ENCODE results near the gene SIAH1. TPM values are rescaled to one million over a fixed set of nuclear protein-coding genes. Genes with fewer than 3 reads are reported as not detected.
"Not testable (repeated sequence)": the region's sequence is repeated elsewhere in the genome, so short reads cannot be mapped to it uniquely, and the experiment has no call there.

The SIAH1 gene
- total RNA-seq, 1 experiment from 2014 or later: 41.3 TPM

DNA sequence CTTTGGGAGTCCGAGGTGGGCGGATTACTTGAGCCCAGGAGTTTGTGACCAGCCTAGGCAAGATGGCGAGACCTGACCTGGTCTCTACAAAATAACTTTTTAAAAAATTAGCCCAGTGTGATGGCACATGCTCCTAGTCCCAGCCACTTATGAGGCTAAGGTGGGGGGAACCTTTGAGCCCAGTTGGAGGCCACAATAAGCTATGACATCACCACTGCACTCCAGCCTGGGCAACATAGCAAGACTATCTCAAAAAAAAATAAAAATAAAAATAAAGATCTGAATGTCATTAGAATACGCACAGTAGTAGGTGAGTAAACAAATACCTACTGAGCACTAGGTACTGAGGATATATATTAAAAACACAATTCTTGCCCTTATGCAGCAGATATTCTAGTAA lies 3.1 kb downstream of the SIAH1 start:
- Histone ChIP-seq H3K27ac (no peak overlapping the region), H3K27me3 (no peaks in the 10 kb centered on the region), H3K4me1 (peaks cover 5% of the 10 kb centered on the region; the same call in 1 of the 2 replicates), H3K4me3 (no peak overlapping the region), H3K36me3 (no peaks in the 10 kb centered on the region), H3K9me3 (replicated peaks) (no peaks in the 10 kb centered on the region)
- no peak for DNase-seq

DNA sequence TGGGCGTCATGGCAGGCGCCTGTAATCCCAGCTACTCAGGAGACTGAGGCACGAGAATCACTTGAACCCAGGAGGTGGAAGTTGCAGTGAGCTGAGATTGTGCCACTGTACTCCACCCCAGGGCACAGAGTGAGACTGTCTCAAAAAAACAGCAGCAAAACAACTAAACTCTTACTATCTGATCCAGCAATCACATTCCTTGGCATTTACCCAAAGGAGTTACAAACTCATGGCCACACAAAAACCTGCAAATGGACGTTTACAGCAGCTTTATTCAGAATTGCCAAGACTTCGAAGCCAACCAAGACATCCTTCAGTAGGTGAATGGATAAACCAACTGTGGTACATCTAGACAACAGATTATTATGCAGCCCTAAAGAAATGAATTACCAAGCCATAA lies 4.0 kb downstream of the SIAH1 start:
- DNase-seq: no peak
- no peaks in the 10 kb centered on the region for H3K36me3 ChIP-seq
- no peaks in the 10 kb centered on the region for H3K9me3 ChIP-seq (replicated peaks)

DNA sequence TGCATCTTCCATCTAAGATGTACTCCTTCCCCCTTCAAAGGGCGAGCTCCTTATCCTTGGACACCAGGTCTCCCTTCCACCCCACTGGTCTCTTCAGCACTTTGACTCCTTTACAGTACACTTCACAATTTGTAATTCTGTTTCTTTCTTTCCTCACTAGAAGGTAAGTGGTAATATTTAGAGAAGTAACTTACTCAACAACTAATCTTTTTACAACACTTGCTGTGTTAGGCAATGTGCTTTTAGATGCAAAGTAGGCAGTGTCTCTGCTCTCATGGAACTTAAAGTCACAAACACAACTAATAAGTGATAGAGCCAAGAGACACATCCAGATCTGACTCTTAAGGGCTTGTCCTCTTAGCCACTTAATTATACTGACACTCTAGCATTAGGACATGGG lies 6.4 kb downstream of the SIAH1 start:
- Histone ChIP-seq H3K4me1 (peaks cover 5% of the 10 kb centered on the region; the same call in 1 of the 2 replicates), H3K27me3 (no peaks in the 10 kb centered on the region), H3K36me3 (no peaks in the 10 kb centered on the region), H3K4me3 (no peak overlapping the region), H3K9me3 (replicated peaks) (no peaks in the 10 kb centered on the region), H3K27ac (no peak overlapping the region)
- no peak for DNase-seq

More for the DNA sequence above, 4.0 kb downstream of the SIAH1 start:
- Histone ChIP-seq H3K27ac (no peak overlapping the region), H3K27me3 (no peaks in the 10 kb centered on the region), H3K4me3 (no peak overlapping the region), H3K4me1 (peaks cover 5% of the 10 kb centered on the region; the same call in 1 of the 2 replicates)

DNA sequence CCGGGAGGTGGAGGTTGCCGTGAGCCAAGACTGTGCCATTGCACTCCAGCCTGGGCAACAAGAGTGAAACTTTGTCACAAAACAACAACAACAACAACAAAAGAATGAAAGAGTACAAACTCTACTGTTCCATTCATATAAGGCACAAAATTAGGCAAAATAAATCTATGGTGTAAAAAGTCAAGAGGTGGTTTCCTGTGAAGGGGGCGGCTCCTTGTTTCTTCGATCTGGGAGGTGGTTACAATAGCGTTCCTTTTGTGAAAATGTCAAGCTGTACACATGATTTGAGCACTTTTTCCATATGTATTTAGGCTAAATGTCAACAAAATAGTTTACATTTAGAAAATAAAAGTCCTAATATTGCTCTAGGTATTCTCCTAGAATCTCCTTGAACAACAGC lies 6.9 kb downstream of the SIAH1 start:
- H3K4me3 ChIP-seq: no peak overlapping the region
- no peak overlapping the region for H3K27ac ChIP-seq
- no peaks in the 10 kb centered on the region for H3K9me3 ChIP-seq (replicated peaks)
- H3K36me3 ChIP-seq: no peaks in the 10 kb centered on the region
- DNase-seq: no peak
- peaks cover 4% of the 10 kb centered on the region; the same call in 1 of the 2 replicates for H3K4me1 ChIP-seq
- no peaks in the 10 kb centered on the region for H3K27me3 ChIP-seq

DNA sequence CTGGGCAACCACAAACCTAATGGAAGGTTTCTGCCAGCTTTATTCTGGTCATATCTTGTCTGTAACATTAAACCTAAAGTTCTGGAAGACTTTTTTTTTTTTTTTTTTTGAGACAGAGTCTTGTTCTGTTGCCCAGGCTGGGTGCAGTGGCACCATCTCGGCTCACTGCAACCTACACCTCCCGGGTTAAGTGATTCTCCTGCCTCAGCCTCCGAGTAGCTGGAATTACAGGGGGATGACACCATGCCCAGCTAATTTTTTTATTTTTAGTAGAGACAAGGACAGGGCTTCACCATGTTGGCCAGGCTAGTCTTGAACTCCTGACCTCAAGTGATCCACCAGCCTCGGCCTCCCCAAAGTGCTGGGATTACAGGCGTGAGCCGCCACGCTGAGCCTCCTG lies 7.9 kb downstream of the SIAH1 start:
- H3K4me3 ChIP-seq, H3K4me1 ChIP-seq, H3K36me3 ChIP-seq: not testable (repeated sequence)

DNA sequence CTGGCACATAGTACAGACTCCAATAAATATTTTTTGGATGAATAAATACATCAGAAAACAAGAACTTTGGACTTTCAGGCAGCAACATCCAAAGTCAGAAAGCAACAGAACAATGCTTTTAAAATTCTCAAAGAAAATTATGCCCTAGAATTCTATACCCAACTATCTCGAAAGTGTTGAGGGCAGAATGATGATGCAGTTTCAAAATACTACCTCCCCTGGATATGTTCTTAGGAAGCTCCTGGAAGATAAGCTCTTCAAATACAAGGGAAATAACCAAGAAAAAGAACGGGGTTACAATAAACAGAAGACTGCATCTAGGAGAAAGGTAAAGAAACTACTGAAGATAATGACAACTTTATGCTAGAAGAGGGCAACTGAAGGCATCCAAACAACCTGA lies 11.0 kb downstream of the SIAH1 start:
- H3K4me1 ChIP-seq: no peaks in the 10 kb centered on the region
- no peaks in the 10 kb centered on the region for H3K36me3 ChIP-seq
- H3K27me3 ChIP-seq: no peaks in the 10 kb centered on the region
- no peaks in the 10 kb centered on the region for H3K9me3 ChIP-seq (replicated peaks)
- no peak overlapping the region for H3K27ac ChIP-seq
- H3K4me3 ChIP-seq: no peak overlapping the region
- DNase-seq: no peak

More for the DNA sequence above, 7.9 kb downstream of the SIAH1 start:
- not testable (repeated sequence) for DNase-seq; H3K27ac ChIP-seq; H3K27me3 ChIP-seq; H3K9me3 ChIP-seq (replicated peaks)

DNA sequence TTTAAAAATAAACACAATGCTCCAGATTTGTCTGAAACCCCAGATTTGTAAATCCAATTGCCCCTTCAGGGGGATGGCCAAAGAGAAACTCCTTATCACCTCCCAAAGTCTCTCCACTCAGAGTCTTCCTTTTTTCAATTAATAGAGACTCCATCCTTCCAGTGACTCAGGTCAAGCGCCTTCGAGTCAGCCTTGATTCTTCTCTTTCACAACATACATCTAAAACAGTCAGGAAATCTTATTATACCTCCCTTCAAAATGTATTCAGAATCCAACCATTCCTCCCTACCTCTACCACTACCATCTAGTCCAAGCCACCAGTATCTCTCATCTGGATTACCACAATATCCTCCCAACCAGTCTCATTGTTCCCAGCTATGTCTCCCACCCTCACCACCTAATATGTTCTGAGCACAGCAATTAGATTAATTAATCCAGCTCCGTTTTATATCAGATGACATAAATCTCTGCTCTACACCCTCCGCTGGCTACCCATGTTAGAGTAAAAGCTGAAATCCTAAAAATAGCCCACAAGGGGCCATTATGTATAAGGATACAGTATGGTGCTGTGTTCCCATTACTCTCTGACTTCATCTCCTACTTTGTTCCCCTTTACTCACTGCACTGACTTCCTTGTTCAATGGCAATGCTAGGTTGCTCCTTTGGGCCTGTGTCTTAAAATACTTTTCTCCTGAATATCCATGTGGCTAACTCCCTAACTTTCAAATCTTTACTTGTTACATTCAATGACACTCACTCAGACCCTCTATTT lies 11.8 kb downstream of the SIAH1 start:
- Histone ChIP-seq H3K9me3 (replicated peaks) (no peaks in the 10 kb centered on the region), H3K27ac (no peak overlapping the region), H3K4me3 (no peak overlapping the region), H3K36me3 (no peaks in the 10 kb centered on the region), H3K4me1 (no peaks in the 10 kb centered on the region), H3K27me3 (no peaks in the 10 kb centered on the region)
- DNase-seq: no peak

DNA sequence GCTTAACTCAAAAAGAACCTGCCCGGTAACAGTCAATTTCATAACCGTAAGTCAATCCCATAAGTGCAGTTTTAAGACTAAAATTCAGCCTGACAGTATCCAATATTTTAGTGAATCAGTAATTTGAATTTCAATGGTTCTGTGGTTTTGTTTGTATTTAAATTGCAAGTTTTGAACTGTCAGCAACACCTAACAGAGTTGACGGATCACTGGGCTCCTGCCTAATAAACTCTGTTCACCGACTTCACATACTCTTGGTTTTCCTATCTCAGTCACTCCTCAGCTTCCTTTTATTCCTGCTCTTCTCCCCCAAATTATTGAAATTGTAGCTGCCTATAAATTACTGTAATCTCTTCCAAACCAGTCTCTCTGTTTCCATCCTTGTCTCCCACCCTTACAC lies 12.5 kb downstream of the SIAH1 start:
- 0 out of 2 replicates have a peak, but pooled peaks cover 1% of the 10 kb centered on the region for H3K4me1 ChIP-seq
- no peaks in the 10 kb centered on the region for H3K27me3 ChIP-seq
- H3K36me3 ChIP-seq: no peaks in the 10 kb centered on the region; the same call in 1 of the 2 replicates
- H3K9me3 ChIP-seq (replicated peaks): no peaks in the 10 kb centered on the region
- H3K4me3 ChIP-seq: no peak overlapping the region
- H3K27ac ChIP-seq: no peak overlapping the region
- no peak for DNase-seq

DNA sequence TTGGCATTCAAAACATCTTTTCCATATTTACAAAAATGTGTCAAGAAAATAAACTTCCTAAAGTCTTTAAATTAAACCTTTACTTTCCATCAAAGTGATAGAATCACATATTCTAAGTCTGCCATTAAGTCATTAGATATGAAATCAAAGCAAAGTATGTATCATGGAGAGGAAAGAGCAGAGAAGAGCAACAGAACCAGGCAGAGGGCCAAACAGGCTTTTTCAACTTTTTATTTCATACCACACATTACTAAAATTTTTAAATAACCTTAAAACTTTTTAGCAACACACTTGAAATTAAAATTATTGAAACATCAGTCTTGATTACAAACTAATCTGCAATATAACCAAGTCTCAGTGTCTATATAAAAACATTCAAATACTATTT lies 13.8 kb downstream of the SIAH1 start:
- Histone ChIP-seq H3K4me1 (0 out of 2 replicates have a peak, but pooled peaks cover 5% of the 10 kb centered on the region), H3K27ac (no peak overlapping the region), H3K27me3 (no peaks in the 10 kb centered on the region), H3K9me3 (replicated peaks) (no peaks in the 10 kb centered on the region), H3K4me3 (no peak overlapping the region), H3K36me3 (no peaks in the 10 kb centered on the region; the same call in 1 of the 2 replicates)
- DNase-seq: no peak

DNA sequence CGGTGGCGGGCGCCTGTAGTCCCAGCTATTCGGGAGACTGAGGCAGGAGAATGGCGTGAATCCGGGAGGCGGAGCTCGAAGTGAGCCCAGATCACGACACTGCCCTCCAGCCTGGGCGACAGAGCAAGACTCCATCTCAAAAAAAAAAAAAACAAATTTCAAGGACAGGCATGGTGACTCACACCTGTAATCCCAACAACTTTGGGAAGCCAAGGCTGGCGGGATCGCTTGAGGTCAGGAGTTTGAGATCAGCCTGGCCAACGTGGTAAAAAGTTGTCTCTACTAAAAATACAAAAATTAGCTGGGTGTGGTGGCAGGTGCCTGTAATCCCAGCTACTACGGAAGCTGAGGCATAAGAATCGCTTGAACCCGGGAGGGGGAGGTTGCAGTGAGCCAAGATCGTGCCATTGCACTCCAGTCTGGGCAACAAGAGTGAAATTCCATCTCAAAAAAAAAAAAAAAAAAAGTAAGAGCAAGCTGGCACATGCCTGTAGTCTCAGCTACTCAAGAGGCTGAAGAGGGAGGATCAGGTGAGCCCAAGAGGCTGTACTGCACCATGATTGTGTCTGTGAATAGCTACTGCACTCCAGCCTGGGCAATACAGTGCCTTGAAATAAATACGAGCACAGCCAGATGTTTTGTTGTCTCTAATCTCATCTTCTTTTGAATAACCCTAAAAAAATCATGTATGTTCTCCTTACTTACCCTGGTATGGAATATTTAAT lies 14.4 kb downstream of the SIAH1 start:
- H3K9me3 ChIP-seq (replicated peaks); H3K27me3 ChIP-seq; H3K36me3 ChIP-seq; H3K27ac ChIP-seq; H3K4me3 ChIP-seq; H3K4me1 ChIP-seq; DNase-seq: not testable (repeated sequence)

DNA sequence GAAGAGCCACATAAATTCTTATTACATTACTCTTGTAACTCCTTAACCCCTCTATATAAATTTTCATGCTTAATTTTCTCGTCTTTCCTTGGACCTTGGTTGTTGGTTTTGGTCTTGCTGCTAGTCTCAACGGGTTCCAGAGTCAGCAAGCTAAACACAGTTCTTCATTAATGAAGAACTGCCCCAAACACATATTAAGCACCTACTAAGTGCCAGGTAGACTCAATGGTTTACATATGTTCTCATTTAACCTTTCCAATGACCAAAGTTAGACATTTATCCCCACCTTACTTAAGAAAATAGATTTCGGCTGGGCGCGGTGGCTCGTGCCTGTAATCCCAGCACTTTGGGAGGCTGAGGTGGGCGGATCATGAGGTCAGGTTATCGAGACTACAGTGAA lies 15.0 kb downstream of the SIAH1 start:
- Histone ChIP-seq H3K27me3 (no peaks in the 10 kb centered on the region), H3K27ac (no peak overlapping the region), H3K9me3 (replicated peaks) (no peaks in the 10 kb centered on the region), H3K36me3 (no peaks in the 10 kb centered on the region; the same call in 1 of the 2 replicates), H3K4me1 (0 out of 2 replicates have a peak, but pooled peaks cover 5% of the 10 kb centered on the region), H3K4me3 (no peak overlapping the region)
- no peak for DNase-seq

DNA sequence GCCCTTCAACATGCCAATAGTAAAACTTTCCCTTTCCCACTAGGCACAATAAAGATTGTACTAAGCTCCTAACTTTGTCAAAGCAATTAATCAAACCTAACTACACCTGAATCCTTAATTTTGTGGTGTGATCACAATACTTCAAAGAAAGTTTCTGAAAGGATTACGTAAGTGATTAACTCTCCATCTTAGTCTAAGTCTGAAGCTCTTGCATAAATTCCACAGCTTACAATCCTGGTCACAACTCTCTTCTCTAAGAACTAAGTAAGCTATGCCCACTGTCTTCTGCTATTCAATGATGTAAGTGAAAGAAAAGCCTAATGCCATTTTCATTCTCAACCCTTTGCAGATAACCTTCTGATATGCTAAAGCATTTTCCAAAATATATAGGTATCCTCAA lies 15.4 kb downstream of the SIAH1 start:
- Histone ChIP-seq H3K27ac (no peak overlapping the region), H3K9me3 (replicated peaks) (no peaks in the 10 kb centered on the region), H3K4me3 (no peak overlapping the region), H3K4me1 (0 out of 2 replicates have a peak, but pooled peaks cover 5% of the 10 kb centered on the region), H3K27me3 (no peaks in the 10 kb centered on the region), H3K36me3 (no peaks in the 10 kb centered on the region; the same call in 1 of the 2 replicates)
- no peak for DNase-seq

DNA sequence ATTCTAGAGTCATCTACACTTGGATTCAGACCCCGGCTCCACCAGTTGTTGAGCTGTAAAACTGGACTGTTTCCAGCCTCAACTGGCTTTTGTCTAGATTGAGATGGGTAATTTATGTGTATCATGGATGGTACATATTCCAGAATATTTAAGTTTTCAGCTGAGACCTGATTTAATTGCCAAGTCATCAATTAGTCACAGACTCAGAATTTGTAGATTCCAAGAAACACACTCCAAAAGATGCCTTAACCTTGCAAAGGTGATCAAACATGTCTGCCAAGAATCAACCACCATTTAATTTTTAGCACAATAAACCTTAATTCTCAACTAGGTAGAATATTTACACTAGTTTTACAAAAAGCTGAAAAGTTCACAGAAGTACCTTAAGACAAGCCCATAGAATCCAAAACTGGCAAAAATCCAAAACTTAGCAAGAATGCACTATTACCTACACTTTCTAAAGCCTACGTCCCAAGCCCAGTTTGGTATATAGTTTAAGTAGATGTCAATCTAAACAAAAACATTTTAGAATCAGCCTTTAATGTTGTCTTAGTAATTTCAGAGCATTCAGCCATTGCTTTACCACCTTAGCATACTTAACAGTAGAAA lies 17.7 kb downstream of the SIAH1 start:
- Histone ChIP-seq H3K4me3 (no peak overlapping the region), H3K27ac (no peak overlapping the region), H3K27me3 (no peaks in the 10 kb centered on the region), H3K9me3 (replicated peaks) (no peaks in the 10 kb centered on the region), H3K4me1 (0 out of 2 replicates have a peak, but pooled peaks cover 5% of the 10 kb centered on the region), H3K36me3 (no peaks in the 10 kb centered on the region; the same call in none of the 2 replicates)
- peak in 1 of 2 experiments; percentile 13 for DNase-seq

DNA sequence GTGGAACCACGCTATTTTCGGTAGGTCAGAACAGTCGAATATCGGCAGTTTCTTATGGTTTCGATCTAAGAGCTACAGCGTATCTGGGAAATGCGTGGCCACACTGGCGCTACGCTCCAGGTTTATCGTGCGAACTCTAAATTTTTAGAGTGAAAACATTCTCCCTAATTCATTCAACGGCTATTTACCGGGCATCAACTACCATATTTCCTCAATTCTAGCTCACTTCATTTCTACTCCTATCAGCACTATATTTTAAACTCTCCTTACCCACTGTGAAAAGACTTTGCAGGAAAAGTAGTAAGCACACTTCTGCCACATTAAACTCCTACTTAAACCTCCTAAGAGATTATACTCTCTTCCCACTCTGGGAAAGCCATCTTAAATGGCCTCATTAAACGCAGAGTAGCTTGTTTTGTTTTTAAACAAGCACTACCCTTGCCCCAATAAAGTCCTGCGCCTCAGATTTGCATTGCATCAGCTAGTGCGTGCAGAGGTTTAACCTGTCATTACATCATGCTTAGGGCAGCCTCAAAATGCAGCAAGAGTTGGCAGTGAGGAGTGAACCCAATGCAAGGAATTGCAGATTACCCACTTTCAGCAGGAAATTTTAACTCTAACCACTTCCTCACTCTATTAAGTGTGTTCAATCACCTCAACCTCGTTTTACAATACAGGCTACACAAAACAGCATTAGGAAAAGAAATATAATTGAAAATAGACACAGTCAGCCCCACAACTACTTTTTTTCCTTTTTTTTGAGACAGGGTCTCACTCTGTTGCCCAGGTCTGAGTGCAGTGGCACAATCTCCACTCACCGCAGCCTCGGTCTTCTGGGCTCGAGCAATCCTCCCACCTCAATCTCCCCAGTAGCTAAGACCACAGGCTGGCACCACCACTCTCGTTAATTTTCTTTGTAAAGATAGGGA lies 18.8 kb downstream of the SIAH1 start:
- H3K27ac ChIP-seq: peak overlapping the region; percentile 45
- DNase-seq: peak; percentile 24 to 38
- no peaks in the 10 kb centered on the region for H3K27me3 ChIP-seq

More for the DNA sequence above, 18.8 kb downstream of the SIAH1 start:
- Histone ChIP-seq H3K9me3 (replicated peaks) (no peaks in the 10 kb centered on the region), H3K4me1 (0 out of 2 replicates have a peak, but pooled peaks cover 5% of the 10 kb centered on the region), H3K36me3 (peaks cover 1% of the 10 kb centered on the region), H3K4me3 (peak overlapping the region; percentile 57)

Measured in SJCRH30 (cell line).